ENCODE measurements around the gene SEC14L5.

SEC14L5 gene

DNA sequence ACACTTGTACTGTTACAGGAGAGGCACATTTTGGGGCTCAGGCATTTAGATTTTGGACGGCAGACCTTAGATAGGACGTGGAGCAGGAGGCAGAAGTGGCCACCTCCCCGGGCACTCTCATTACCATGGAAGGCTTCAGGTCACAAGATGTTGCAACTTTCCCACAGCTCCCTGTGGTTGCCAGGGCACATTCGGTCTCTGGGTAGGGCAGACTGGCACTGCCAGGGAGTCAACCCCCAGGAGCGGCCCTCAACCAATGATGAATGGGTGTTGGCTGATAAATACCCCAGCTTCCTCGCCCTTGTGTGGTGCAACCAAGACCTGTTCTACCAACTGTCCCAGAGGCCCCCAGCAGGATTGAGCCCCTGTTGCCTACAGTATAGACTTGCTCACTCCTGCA lies 64.4 kb downstream of the SEC14L5 start:
- no peak for DNase-seq (ENCODE audit: extremely low spot score)
- TF ChIP-seq ZNF384 (IDR thresholded peaks at IDR 0.05) (no peak), L3MBTL2 (conservative IDR thresholded peaks at IDR 0.05) (no peak), ARNT (IDR thresholded peaks at IDR 0.05) (no peak), NFRKB (IDR thresholded peaks at IDR 0.05) (no peak), LEF1 (IDR thresholded peaks at IDR 0.05; ENCODE audit: borderline replicate concordance) (no peak), ELF4 (IDR thresholded peaks at IDR 0.05) (no peak), FOXA1 (IDR thresholded peaks at IDR 0.05) (no peak), SP1 (IDR thresholded peaks at IDR 0.05) (no peak), BHLHE40 (IDR thresholded peaks at IDR 0.05; ENCODE audit: borderline replicate concordance) (no peak), SUZ12 (IDR thresholded peaks at IDR 0.05) (no peak), TARDBP (IDR thresholded peaks at IDR 0.05) (no peak), FOXM1 (IDR thresholded peaks at IDR 0.05; ENCODE audit: borderline replicate concordance) (no peak), HDGF (IDR thresholded peaks at IDR 0.05; ENCODE audit: borderline replicate concordance) (no peak), CTBP1 (IDR thresholded peaks at IDR 0.05; ENCODE audit: borderline replicate concordance) (no peak), FOXK2 (IDR thresholded peaks at IDR 0.05) (no peak)
- TF ChIP-seq, protein P1, sequence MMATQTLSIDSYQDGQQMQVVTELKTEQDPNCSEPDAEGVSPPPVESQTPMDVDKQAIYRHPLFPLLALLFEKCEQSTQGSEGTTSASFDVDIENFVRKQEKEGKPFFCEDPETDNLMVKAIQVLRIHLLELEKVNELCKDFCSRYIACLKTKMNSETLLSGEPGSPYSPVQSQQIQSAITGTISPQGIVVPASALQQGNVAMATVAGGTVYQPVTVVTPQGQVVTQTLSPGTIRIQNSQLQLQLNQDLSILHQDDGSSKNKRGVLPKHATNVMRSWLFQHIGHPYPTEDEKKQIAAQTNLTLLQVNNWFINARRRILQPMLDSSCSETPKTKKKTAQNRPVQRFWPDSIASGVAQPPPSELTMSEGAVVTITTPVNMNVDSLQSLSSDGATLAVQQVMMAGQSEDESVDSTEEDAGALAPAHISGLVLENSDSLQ (IDR thresholded peaks at IDR 0.05), result no peak
- POLR2A ChIA-PET, result no interaction called here
- CTCF ChIA-PET, result no interaction called here

DNA sequence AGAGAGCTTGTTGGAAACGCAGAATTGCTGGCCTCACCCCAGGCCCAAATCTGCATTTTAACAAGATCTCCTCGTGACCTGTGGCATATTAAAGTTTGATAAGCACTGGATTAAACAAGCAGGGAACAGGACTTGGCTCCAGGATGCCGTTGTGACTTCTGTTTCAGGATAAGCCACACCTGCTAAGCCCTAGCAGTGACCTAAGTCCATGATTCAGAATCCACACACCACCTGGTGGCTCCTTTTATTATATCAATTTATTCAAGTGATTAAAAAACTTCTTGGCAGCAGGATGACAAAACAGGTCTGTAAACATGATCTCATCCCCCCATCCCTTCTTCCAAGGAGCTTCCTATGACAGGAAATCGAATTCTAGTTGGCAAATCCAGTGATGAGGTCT lies 66.5 kb downstream of the SEC14L5 start:
- CTCF ChIA-PET, result interaction anchor here (0.6 kb wide), 1 partner anchor 844 kb away, joined by 5 read pairs; no protein-coding TSS in a partner anchor
- TF ChIP-seq ARNT (IDR thresholded peaks at IDR 0.05) (no peak), LEF1 (IDR thresholded peaks at IDR 0.05; ENCODE audit: borderline replicate concordance) (no peak), FOXM1 (IDR thresholded peaks at IDR 0.05; ENCODE audit: borderline replicate concordance) (no peak)
- TF ChIP-seq, protein P1 (IDR thresholded peaks at IDR 0.05), result no peak
- peak; percentile 39 for DNase-seq (ENCODE audit: extremely low spot score)
- POLR2A ChIA-PET, result no interaction called here

DNA sequence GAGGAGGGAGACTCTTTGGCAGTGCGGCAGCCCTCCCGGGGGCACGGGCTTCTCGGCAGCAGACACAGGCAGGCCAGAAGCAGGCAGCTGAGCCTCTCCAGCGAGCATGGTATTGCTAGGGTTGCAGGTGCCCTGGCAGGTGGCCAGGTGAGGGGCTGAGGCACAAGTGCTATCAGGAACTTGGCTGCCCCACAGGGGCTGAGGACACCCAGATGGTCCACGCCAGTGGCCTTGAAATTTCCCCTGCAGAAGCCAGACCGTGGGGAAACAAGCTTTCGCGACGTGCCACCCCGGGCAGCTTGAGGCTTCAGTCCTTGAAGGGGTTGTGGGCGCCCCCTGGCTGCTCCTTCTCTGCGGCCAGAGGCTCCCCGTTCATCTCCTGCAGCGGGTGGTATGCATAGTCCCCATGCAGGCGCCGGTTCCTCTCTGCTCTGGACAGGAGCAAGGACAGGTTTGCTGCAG lies 67.1 kb downstream of the SEC14L5 start:
- POLR2A ChIA-PET, result no interaction called here
- no peak for DNase-seq (ENCODE audit: extremely low spot score)
- CTCF ChIA-PET, result no interaction called here
- TF ChIP-seq SUZ12 (IDR thresholded peaks at IDR 0.05), result no peak
- TF ChIP-seq FOXM1 (IDR thresholded peaks at IDR 0.05; ENCODE audit: borderline replicate concordance), result no peak
- no peak for TF ChIP-seq FOXA1 (IDR thresholded peaks at IDR 0.05)
- no peak for TF ChIP-seq HDGF (IDR thresholded peaks at IDR 0.05; ENCODE audit: borderline replicate concordance)

DNA sequence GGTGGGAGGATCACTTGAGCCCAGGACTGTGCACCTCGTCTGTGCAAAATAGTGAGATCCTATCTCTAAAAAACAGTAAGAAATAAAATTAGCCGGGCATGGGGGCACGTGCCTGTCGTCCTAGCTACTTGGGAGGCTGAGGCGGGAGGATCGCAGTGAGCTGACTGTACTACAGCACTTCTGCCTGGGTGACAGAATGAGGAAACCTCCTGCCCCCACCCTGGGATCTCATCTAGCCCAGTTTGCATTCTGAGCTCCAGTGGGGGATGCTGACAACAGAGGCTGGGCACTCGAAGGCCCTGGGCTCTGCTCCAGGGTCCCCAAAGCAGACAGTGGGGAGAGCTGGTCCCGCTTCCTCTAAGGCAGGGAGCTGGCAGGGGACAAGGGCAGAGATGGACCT lies 68.5 kb downstream of the SEC14L5 start:
- CTCF ChIA-PET, result no interaction called here
- DNase-seq (ENCODE audit: extremely low spot score), result no peak
- TF ChIP-seq, protein P1 (IDR thresholded peaks at IDR 0.05), result no peak
- TF ChIP-seq SUZ12 (IDR thresholded peaks at IDR 0.05), result no peak
- POLR2A ChIA-PET, result interaction anchor here (0.6 kb wide), 1 partner anchor 52 kb away, joined by 3 read pairs; no protein-coding TSS in a partner anchor

DNA sequence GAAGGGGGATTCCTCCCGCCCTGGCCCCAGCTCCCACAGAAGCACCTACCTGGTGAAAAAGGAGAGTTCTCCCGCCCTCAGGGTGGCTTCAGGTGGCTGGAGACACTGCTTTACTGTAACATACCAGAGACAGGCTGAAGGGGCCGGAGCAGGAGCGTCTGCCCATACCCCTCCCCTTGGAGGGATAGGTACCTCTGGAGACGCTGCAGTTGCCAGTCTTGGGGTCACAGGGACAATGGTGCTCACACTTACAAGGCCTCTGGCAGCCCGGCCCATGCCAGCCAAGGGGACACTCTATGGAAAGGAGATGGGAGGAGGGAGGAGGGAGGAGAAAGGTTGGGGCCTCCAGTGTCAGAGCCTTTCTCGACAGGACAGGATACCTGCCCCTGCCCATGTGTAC lies 69.0 kb downstream of the SEC14L5 start:
- no peak for DNase-seq (ENCODE audit: extremely low spot score)

DNA sequence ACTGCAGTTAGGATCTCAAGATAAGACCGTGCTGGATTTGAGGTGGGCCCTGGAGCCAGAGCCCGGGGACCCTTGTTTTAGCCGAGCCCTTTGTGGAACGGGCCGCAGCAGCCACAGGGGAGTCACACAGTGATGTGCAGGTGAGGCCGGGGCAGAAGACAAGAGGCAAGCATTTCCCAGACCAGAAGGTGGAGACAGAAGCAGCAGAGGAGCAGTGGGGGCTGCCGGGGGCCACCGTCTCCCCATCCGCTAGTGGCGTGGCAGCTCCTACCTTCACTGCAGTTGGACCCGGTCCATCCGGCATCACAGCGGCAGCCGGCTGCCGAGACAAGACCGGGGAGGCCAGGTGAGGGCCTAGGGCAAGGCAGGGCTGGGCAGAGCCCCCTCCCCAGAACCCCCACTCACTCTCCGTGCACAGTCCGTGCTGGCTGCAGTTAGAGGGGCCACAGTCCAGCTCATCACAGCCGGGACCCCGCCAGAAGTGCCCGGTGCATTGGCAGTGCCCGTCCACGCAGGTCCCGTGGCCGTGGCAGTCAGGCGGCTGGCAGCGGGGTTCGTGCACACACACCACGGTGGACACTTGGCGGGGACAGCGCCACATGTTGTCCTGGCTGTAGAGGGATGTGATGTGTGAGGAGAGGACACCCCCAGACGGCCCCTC lies 69.6 kb downstream of the SEC14L5 start:
- ChIA-PET POLR2A (no interaction called here), CTCF (no interaction called here)
- TF ChIP-seq ZNF384 (IDR thresholded peaks at IDR 0.05) (no peak), FOXA1 (IDR thresholded peaks at IDR 0.05) (no peak), SP1 (IDR thresholded peaks at IDR 0.05) (no peak), L3MBTL2 (conservative IDR thresholded peaks at IDR 0.05) (no peak), CTBP1 (IDR thresholded peaks at IDR 0.05; ENCODE audit: borderline replicate concordance) (no peak), LEF1 (IDR thresholded peaks at IDR 0.05; ENCODE audit: borderline replicate concordance) (no peak), TARDBP (IDR thresholded peaks at IDR 0.05) (no peak), BHLHE40 (IDR thresholded peaks at IDR 0.05; ENCODE audit: borderline replicate concordance) (no peak)
- DNase-seq (ENCODE audit: extremely low spot score), result no peak

More for the DNA sequence above, 69.0 kb downstream of the SEC14L5 start:
- CTCF ChIA-PET, result no interaction called here
- TF ChIP-seq BHLHE40 (IDR thresholded peaks at IDR 0.05; ENCODE audit: borderline replicate concordance), result no peak
- TF ChIP-seq FOXK2 (IDR thresholded peaks at IDR 0.05), result no peak
- no peak for TF ChIP-seq TARDBP (IDR thresholded peaks at IDR 0.05)
- no peak for TF ChIP-seq HDGF (IDR thresholded peaks at IDR 0.05; ENCODE audit: borderline replicate concordance)
- TF ChIP-seq ELF4 (IDR thresholded peaks at IDR 0.05), result no peak
- TF ChIP-seq ARNT (IDR thresholded peaks at IDR 0.05), result no peak
- no peak for TF ChIP-seq ZNF384 (IDR thresholded peaks at IDR 0.05)
- no peak for TF ChIP-seq CTBP1 (IDR thresholded peaks at IDR 0.05; ENCODE audit: borderline replicate concordance)
- no peak for TF ChIP-seq NFRKB (IDR thresholded peaks at IDR 0.05)
- TF ChIP-seq L3MBTL2 (conservative IDR thresholded peaks at IDR 0.05), result no peak
- no peak for TF ChIP-seq SUZ12 (IDR thresholded peaks at IDR 0.05)
- no peak for TF ChIP-seq FOXM1 (IDR thresholded peaks at IDR 0.05; ENCODE audit: borderline replicate concordance)
- no peak for TF ChIP-seq SP1 (IDR thresholded peaks at IDR 0.05)
- no peak for TF ChIP-seq LEF1 (IDR thresholded peaks at IDR 0.05; ENCODE audit: borderline replicate concordance)
- TF ChIP-seq FOXA1 (IDR thresholded peaks at IDR 0.05), result no peak
- TF ChIP-seq, protein P1 (IDR thresholded peaks at IDR 0.05), result no peak
- POLR2A ChIA-PET, result interaction anchor here (0.6 kb wide), 1 partner anchor 53 kb away, joined by 3 read pairs; no protein-coding TSS in a partner anchor
